HCT116 (cell line): ENCODE data around the gene ARHGAP40.

Source experiments
- ATF3 ChIP-seq: IDR thresholded peaks from 2 replicates; pipeline ENCODE4 v1.6.1; 2012
- CTCF ChIP-seq, 3 experiments: fragments of 200-600 bp in 1 of 3; sonication (generic) in 1 of 3; IDR thresholded peaks in 2 of 3; conservative IDR thresholded peaks in 1 of 3; 2 replicates each; pipeline ENCODE4 v1.5.1; 2012 to 2017; ENCODE audit warnings: low read depth in 2 of 3, low read length in 2 of 3, antibody characterized with exemption in 1 of 3, borderline replicate concordance in 1 of 3, control low read depth in 1 of 3, mild to moderate bottlenecking in 1 of 3, mixed read lengths in 1 of 3, mixed run types in 1 of 3, moderate library complexity in 1 of 3; ENCODE audit not compliant: insufficient read depth in 1 of 3
- ELF1 ChIP-seq: IDR thresholded peaks from 2 replicates; pipeline ENCODE4 v1.6.1; 2012; ENCODE audit warnings: low read depth, borderline replicate concordance
- EZH2 ChIP-seq: fragments of 200-600 bp; sonication (generic); IDR thresholded peaks from 2 replicates; pipeline ENCODE4 v1.6.1; 2017; ENCODE audit warnings: antibody characterized with exemption, mixed run types
- FOSL1 ChIP-seq: IDR thresholded peaks from 2 replicates; pipeline ENCODE4 v1.6.1; 2012; ENCODE audit warnings: low read depth
- POLR2A ChIP-seq: IDR thresholded peaks from 2 replicates; pipeline ENCODE4 v1.7.0; 2011; ENCODE audit warnings: borderline replicate concordance; ENCODE audit not compliant: insufficient read depth, insufficient read length; ENCODE audit errors: extremely low read depth
- POLR2AphosphoS5 ChIP-seq: IDR thresholded peaks from 2 replicates; pipeline ENCODE4 v1.6.1; 2011; ENCODE audit warnings: mild to moderate bottlenecking, low read depth, low read length, moderate library complexity
- RAD21 ChIP-seq: IDR thresholded peaks from 2 replicates; pipeline ENCODE4 v1.6.1; 2012; ENCODE audit warnings: low read depth, mild to moderate bottlenecking
- REST ChIP-seq: IDR thresholded peaks from 2 replicates; pipeline ENCODE4 v1.6.1; 2012; ENCODE audit warnings: low read depth
- SP1 ChIP-seq: IDR thresholded peaks from 2 replicates; pipeline ENCODE4 v1.6.1; 2012; ENCODE audit warnings: low read depth
- TCF7L2 ChIP-seq: IDR thresholded peaks from 2 replicates; pipeline ENCODE4 v1.7.0; 2011; ENCODE audit warnings: borderline replicate concordance, inconsistent platforms; ENCODE audit not compliant: insufficient read depth, insufficient read length; ENCODE audit errors: extremely low read depth
- ZNF274 ChIP-seq: fragments of 200-500 bp; sonication (Bioruptor generic); IDR thresholded peaks from 2 replicates; pipeline ENCODE4 v1.6.1; 2014; ENCODE audit warnings: mild to moderate bottlenecking, low read depth, low read length, inconsistent platforms

GRCh38 chr20:38590676-38591473, 10.7 kb upstream of the ARHGAP40 start:
- TF ChIP-seq REST = no peak
- TF ChIP-seq SP1 = no peak
- TF ChIP-seq CTCF (IDR thresholded peaks at IDR 0.05 in 2 of 3, conservative IDR thresholded peaks at IDR 0.05 in 1 of 3; ENCODE audit: borderline replicate concordance in 1 of 3, insufficient read depth in 1 of 3, low read depth in 2 of 3, low read length in 2 of 3) = no peak
- TF ChIP-seq EZH2 = no peak
- TF ChIP-seq FOSL1 = no peak
- no peak for TF ChIP-seq ZNF274
- no peak for TF ChIP-seq POLR2A
- TF ChIP-seq ATF3 = no peak
- no peak for TF ChIP-seq POLR2AphosphoS5
- TF ChIP-seq ELF1 = no peak
- no peak for TF ChIP-seq TCF7L2
- TF ChIP-seq RAD21 = no peak
